ENCODE data around the gene NPAS2. TPM values are rescaled to one million over a fixed set of nuclear protein-coding genes. Genes with fewer than 3 reads are reported as not detected.

NPAS2 gene
- total RNA-seq, 1 experiment from 2014 or later: 20.4 TPM

- TF ChIP-seq FOSL1 (IDR thresholded peaks at IDR 0.05; ENCODE audit: low read depth) (no peak), SP1 (IDR thresholded peaks at IDR 0.05; ENCODE audit: low read depth) (no peak), ATF3 (IDR thresholded peaks at IDR 0.05) (no peak)
Observed at GRCh38 chr2:100771125-100771524, 48.8 kb upstream of the NPAS2 start (continued).

GRCh38 chr2:100773538-100773937, 46.4 kb upstream of the NPAS2 start:
- H2AFZ ChIP-seq (ENCODE audit: low read depth, low read length, poor library complexity, severe bottlenecking): no peak overlapping the region
- H4K20me1 ChIP-seq (ENCODE audit: insufficient read depth): no peaks in the 10 kb centered on the region
- intact Hi-C loops (cut with micrococcal nuclease): no loop called here
- no peaks in the 10 kb centered on the region for H3K4me1 ChIP-seq (ENCODE audit: control insufficient read depth in 1 of 2, insufficient read depth in 2 of 2, low read length in 2 of 2)
- ATAC-seq (no peak), DNase-seq (ENCODE audit: low read depth, low spot score) (no peak)
- H3K9me3 ChIP-seq (ENCODE audit: control insufficient read depth in 1 of 2, insufficient read depth in 1 of 2, low read depth in 1 of 2, low read length in 2 of 2): no peaks in the 10 kb centered on the region
- ChIA-PET POLR2A (no interaction called here), RAD21 (ENCODE audit: low non-redundant PET in 1 of 2, low total read pairs in 2 of 2, uncharacterized antibody in 2 of 2, unreplicated experiment in 2 of 2) (no interaction called here), CTCF (no interaction called here)
- no peak overlapping the region for H3K9ac ChIP-seq (ENCODE audit: low read length)
- no peaks in the 10 kb centered on the region for H3K9me2 ChIP-seq (ENCODE audit: insufficient read depth)
- no peaks in the 10 kb centered on the region for H3K79me2 ChIP-seq (ENCODE audit: insufficient read depth, low read length)
- no peak overlapping the region for H3K4me2 ChIP-seq (ENCODE audit: low read length)
- H3K27ac ChIP-seq (ENCODE audit: low read depth, low read length): no peak overlapping the region
- H3K36me3 ChIP-seq (ENCODE audit: control insufficient read depth in 1 of 2, insufficient read depth in 2 of 2, low read length in 2 of 2): no peaks in the 10 kb centered on the region
- BruUV-seq (replicated peaks): no TSS peak
- H3K27me3 ChIP-seq (ENCODE audit: insufficient read depth, low read length): no peaks in the 10 kb centered on the region
- H3K4me3 ChIP-seq (replicated peaks in 1 of 2; ENCODE audit: low read depth in 1 of 2, low read length in 2 of 2): no peak overlapping the region
- no peak for TF ChIP-seq ELF1 (IDR thresholded peaks at IDR 0.05; ENCODE audit: borderline replicate concordance, low read depth)
- TF ChIP-seq POLR2AphosphoS5 (IDR thresholded peaks at IDR 0.05; ENCODE audit: low read depth, low read length): no peak
- TF ChIP-seq FOSL1 (IDR thresholded peaks at IDR 0.05; ENCODE audit: low read depth): no peak
- TF ChIP-seq SIN3A (IDR thresholded peaks at IDR 0.05; ENCODE audit: low read depth): no peak
- TF ChIP-seq ZFX (IDR thresholded peaks at IDR 0.05): no peak
- TF ChIP-seq POLR2A (IDR thresholded peaks at IDR 0.05; ENCODE audit: borderline replicate concordance, extremely low read depth, insufficient read depth, insufficient read length): no peak
- no peak for TF ChIP-seq EGR1 (IDR thresholded peaks at IDR 0.05; ENCODE audit: low read depth)
- no peak for TF ChIP-seq JUND (IDR thresholded peaks at IDR 0.05)
- no peak for TF ChIP-seq CEBPB (IDR thresholded peaks at IDR 0.05; ENCODE audit: low read depth)
- no peak for TF ChIP-seq RAD21 (IDR thresholded peaks at IDR 0.05; ENCODE audit: low read depth)
- TF ChIP-seq ZBTB33 (IDR thresholded peaks at IDR 0.05; ENCODE audit: extremely low read depth, insufficient replicate concordance, low read length): no peak
- TF ChIP-seq EZH2phosphoT487 (IDR thresholded peaks at IDR 0.05; ENCODE audit: borderline replicate concordance): no peak
- no peak for TF ChIP-seq TCF7L2 (IDR thresholded peaks at IDR 0.05; ENCODE audit: borderline replicate concordance, extremely low read depth, insufficient read depth, insufficient read length)
- TF ChIP-seq REST (IDR thresholded peaks at IDR 0.05; ENCODE audit: low read depth): no peak
- TF ChIP-seq CTCF (IDR thresholded peaks at IDR 0.05 in 2 of 3, conservative IDR thresholded peaks at IDR 0.05 in 1 of 3; ENCODE audit: borderline replicate concordance in 1 of 3, insufficient read depth in 1 of 3, low read depth in 2 of 3, low read length in 2 of 3): no peak
- no peak for TF ChIP-seq EZH2 (IDR thresholded peaks at IDR 0.05)
- TF ChIP-seq CBX3 (IDR thresholded peaks at IDR 0.05; ENCODE audit: low read depth): no peak
- no peak for TF ChIP-seq ATF3 (IDR thresholded peaks at IDR 0.05)
- TF ChIP-seq MAX (IDR thresholded peaks at IDR 0.05): no peak

Measured in HCT116 (cell line).